GM23338 (cell line): ENCODE data around the gene CSRNP3. TPM values are rescaled to one million over a fixed set of nuclear protein-coding genes. Genes with fewer than 3 reads are reported as not detected.
A peak's percentile ranks its signal among the peaks of the same experiment; 100 is the strongest.

Source experiments
- ATAC-seq: fragments of 200-7000 bp; cut with Tn5 transposase; 3 replicates; pipeline ENCODE4 v1.9.1; 2020
- DNase-seq: peaks from one replicate; pipeline ENCODE4 v3.0.0-alpha.2; 2015; ENCODE audit warnings: low spot score
- H2AFZ ChIP-seq: fragments of 200-600 bp; sonication (generic); 2 replicates; pipeline ENCODE4 v1.8.0; 2016; ENCODE audit warnings: antibody characterized with exemption, mild to moderate bottlenecking, moderate library complexity
- H3F3A ChIP-seq: fragments of 200-600 bp; sonication (generic); replicated peaks from 2 replicates; pipeline ENCODE4 v1.8.0; 2017; ENCODE audit warnings: antibody characterized with exemption, mixed run types, low read depth
- H3K27ac ChIP-seq: fragments of 200-600 bp; sonication (generic); 2 replicates; pipeline ENCODE4 v1.6.1; 2016; ENCODE audit warnings: low read depth
- H3K27me3 ChIP-seq: fragments of 200-600 bp; sonication (generic); 2 replicates; pipeline ENCODE4 v1.8.0; 2016; ENCODE audit warnings: mild to moderate bottlenecking, mixed run types, moderate library complexity; ENCODE audit not compliant: insufficient read depth
- H3K36me3 ChIP-seq: fragments of 200-600 bp; sonication (generic); 2 replicates; pipeline ENCODE4 v1.8.0; 2016; ENCODE audit warnings: mild to moderate bottlenecking; ENCODE audit not compliant: insufficient read depth
- H3K4me1 ChIP-seq: fragments of 200-600 bp; sonication (generic); 2 replicates; pipeline ENCODE4 v1.8.0; 2016; ENCODE audit warnings: mild to moderate bottlenecking, moderate library complexity; ENCODE audit not compliant: insufficient read depth
- H3K4me2 ChIP-seq: fragments of 200-600 bp; sonication (generic); 2 replicates; pipeline ENCODE4 v1.7.1; 2017; ENCODE audit warnings: mixed run types
- H3K4me3 ChIP-seq: fragments of 200-600 bp; sonication (generic); 2 replicates; pipeline ENCODE4 v1.6.1; 2016; ENCODE audit warnings: mixed run types
- H3K79me2 ChIP-seq: fragments of 200-600 bp; sonication (generic); replicated peaks from 2 replicates; pipeline ENCODE4 v1.8.0; 2017; ENCODE audit warnings: mild to moderate bottlenecking; ENCODE audit not compliant: insufficient read depth
- H3K9me2 ChIP-seq: fragments of 200-600 bp; sonication (generic); 2 replicates; pipeline ENCODE4 v1.8.0; 2017; ENCODE audit not compliant: insufficient read depth
- H4K20me1 ChIP-seq: fragments of 200-600 bp; sonication (generic); replicated peaks from 2 replicates; pipeline ENCODE4 v1.8.0; 2017; ENCODE audit warnings: mild to moderate bottlenecking; ENCODE audit not compliant: insufficient read depth
- H3K27ac Mint-ChIP-seq: 2 replicates; pipeline ENCODE4 v1.8.0; 2020; ENCODE audit warnings: inconsistent platforms, mild to moderate bottlenecking, moderate library complexity, mixed read lengths
- H3K27me3 Mint-ChIP-seq: 3 replicates; pipeline ENCODE4 v1.8.0; 2022; ENCODE audit warnings: low read depth, mild to moderate bottlenecking, moderate library complexity, mixed read lengths, inconsistent platforms; ENCODE audit not compliant: insufficient read depth, poor library complexity
- H3K36me3 Mint-ChIP-seq: 3 replicates; pipeline ENCODE4 v1.8.0; 2021; ENCODE audit warnings: low read depth, mild to moderate bottlenecking, inconsistent platforms, moderate library complexity, mixed read lengths
- H3K4me1 Mint-ChIP-seq: 3 replicates; pipeline ENCODE4 v1.8.0; 2020; ENCODE audit warnings: mild to moderate bottlenecking, inconsistent platforms, mixed read lengths
- H3K4me3 Mint-ChIP-seq: 3 replicates; pipeline ENCODE4 v1.8.0; 2021; ENCODE audit warnings: moderate library complexity, mild to moderate bottlenecking, inconsistent platforms, mixed read lengths
- H3K9me3 Mint-ChIP-seq: 3 replicates; pipeline ENCODE4 v1.8.0; 2020; ENCODE audit warnings: moderate library complexity, mild to moderate bottlenecking, inconsistent platforms, mixed read lengths
- CREB1 ChIP-seq: fragments of 250-450 bp; sonication (Bioruptor Pico); IDR thresholded peaks from 2 replicates; pipeline ENCODE4 v1.5.0; 2020; ENCODE audit warnings: low read depth, mild to moderate bottlenecking, moderate library complexity
- ETS1 ChIP-seq: IDR thresholded peaks from 2 replicates; pipeline ENCODE4 v1.6.1; 2016; ENCODE audit warnings: antibody characterized with exemption
- EZH2 ChIP-seq: fragments of 200-600 bp; sonication (generic); IDR thresholded peaks from one replicate; pipeline ENCODE4 v1.8.0; 2017; ENCODE audit warnings: antibody characterized with exemption, mild to moderate bottlenecking, low read depth; ENCODE audit not compliant: unreplicated experiment
- EZH2phosphoT487 ChIP-seq: fragments of 200-600 bp; sonication (generic); IDR thresholded peaks from one replicate; pipeline ENCODE4 v1.8.1; 2018; ENCODE audit warnings: antibody characterized with exemption; ENCODE audit not compliant: unreplicated experiment
- JUNB ChIP-seq: IDR thresholded peaks from one replicate; pipeline ENCODE4 v1.6.1; 2016; ENCODE audit warnings: antibody characterized with exemption; ENCODE audit not compliant: unreplicated experiment
- NANOG ChIP-seq: IDR thresholded peaks from 2 replicates; pipeline ENCODE4 v1.6.1; 2016; ENCODE audit warnings: antibody characterized with exemption, borderline replicate concordance
- POLR2AphosphoS5 ChIP-seq: IDR thresholded peaks from 2 replicates; pipeline ENCODE4 v1.6.1; 2016; ENCODE audit warnings: antibody characterized with exemption, low read depth
- STAT1 ChIP-seq: IDR thresholded peaks from one replicate; pipeline ENCODE4 v1.6.1; 2016; ENCODE audit warnings: antibody characterized with exemption; ENCODE audit not compliant: unreplicated experiment
- ZNF114 ChIP-seq: fragments of 250-450 bp; sonication (Bioruptor Pico); IDR thresholded peaks from 2 replicates; pipeline ENCODE4 v1.5.0; 2020; ENCODE audit warnings: mild to moderate bottlenecking, moderate library complexity
- ZNF331 ChIP-seq: fragments of 250-450 bp; sonication (Bioruptor Pico); IDR thresholded peaks from 2 replicates; pipeline ENCODE4 v1.5.0; 2020; ENCODE audit warnings: low read depth, mild to moderate bottlenecking, moderate library complexity
- ZNF462 ChIP-seq: fragments of 250-450 bp; sonication (Bioruptor Pico); IDR thresholded peaks from 2 replicates; pipeline ENCODE4 v1.5.0; 2020; ENCODE audit warnings: mild to moderate bottlenecking, moderate library complexity
- polyA plus RNA-seq: library from polyadenylated mRNA; unstranded; fragments of >200 nt; fragmentation: Nextera tagmentation; extraction: Ambion mirVana; gene quantifications from 2 replicates; pipeline ENCODE4 v1.2.1, GENCODE V29; 2016
- total RNA-seq: library from RNA; depleted of rRNA; stranded (reverse); fragments of >200 nt; shearing (Covaris generic); gene quantifications from 2 replicates; pipeline ENCODE4 v1.2.3, GENCODE V29; 2014
- TF ChIP-seq, protein P1 (sequence below), 2 experiments: fragments of 200-600 bp in 1 of 2; sonication (generic) in 1 of 2; conservative IDR thresholded peaks; 2 replicates each; pipeline versions ENCODE4 v1.5.1 to v1.6.1; 2016 to 2017; ENCODE audit warnings: antibody characterized with exemption in 2 of 2, low read depth in 2 of 2, mild to moderate bottlenecking in 2 of 2, moderate library complexity in 1 of 2
- TF ChIP-seq, protein P2 (sequence below): IDR thresholded peaks from one replicate; pipeline ENCODE4 v1.6.1; 2018; ENCODE audit warnings: antibody characterized with exemption; ENCODE audit not compliant: unreplicated experiment

The CSRNP3 gene
- total and polyA plus RNA-seq, 2 experiments from 2014 or later: 3.8 to 6.8 TPM

- Histone ChIP-seq H3K27ac (no peak overlapping the region), H3K4me2 (peak overlapping the region; percentile 13; the same call in 1 of the 2 replicates), H4K20me1 (no peaks in the 10 kb centered on the region), H3K4me3 (no peak overlapping the region), H2AFZ (no peak overlapping the region), H3K9me2 (no peaks in the 10 kb centered on the region), H3K36me3 (no peaks in the 10 kb centered on the region), H3F3A (no peaks in the 10 kb centered on the region), H3K79me2 (no peaks in the 10 kb centered on the region), H3K27me3 (no peaks in the 10 kb centered on the region), H3K4me1 (peaks cover 32% of the 10 kb centered on the region)
- H3K36me3 Mint-ChIP-seq: no peaks in the 10 kb centered on the region
- peaks cover 24% of the 10 kb centered on the region for H3K4me1 Mint-ChIP-seq
- H3K27me3 Mint-ChIP-seq: peaks cover 4% of the 10 kb centered on the region
- no peak overlapping the region for H3K27ac Mint-ChIP-seq
- TF ChIP-seq ZNF114 (CRISPR knock-in tag): no peak
- TF ChIP-seq, protein P1, sequence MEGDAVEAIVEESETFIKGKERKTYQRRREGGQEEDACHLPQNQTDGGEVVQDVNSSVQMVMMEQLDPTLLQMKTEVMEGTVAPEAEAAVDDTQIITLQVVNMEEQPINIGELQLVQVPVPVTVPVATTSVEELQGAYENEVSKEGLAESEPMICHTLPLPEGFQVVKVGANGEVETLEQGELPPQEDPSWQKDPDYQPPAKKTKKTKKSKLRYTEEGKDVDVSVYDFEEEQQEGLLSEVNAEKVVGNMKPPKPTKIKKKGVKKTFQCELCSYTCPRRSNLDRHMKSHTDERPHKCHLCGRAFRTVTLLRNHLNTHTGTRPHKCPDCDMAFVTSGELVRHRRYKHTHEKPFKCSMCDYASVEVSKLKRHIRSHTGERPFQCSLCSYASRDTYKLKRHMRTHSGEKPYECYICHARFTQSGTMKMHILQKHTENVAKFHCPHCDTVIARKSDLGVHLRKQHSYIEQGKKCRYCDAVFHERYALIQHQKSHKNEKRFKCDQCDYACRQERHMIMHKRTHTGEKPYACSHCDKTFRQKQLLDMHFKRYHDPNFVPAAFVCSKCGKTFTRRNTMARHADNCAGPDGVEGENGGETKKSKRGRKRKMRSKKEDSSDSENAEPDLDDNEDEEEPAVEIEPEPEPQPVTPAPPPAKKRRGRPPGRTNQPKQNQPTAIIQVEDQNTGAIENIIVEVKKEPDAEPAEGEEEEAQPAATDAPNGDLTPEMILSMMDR (conservative IDR thresholded peaks at IDR 0.05; ENCODE audit: low read depth in 2 of 2): no peak
- TF ChIP-seq JUNB: no peak
- no peak for TF ChIP-seq ETS1
- no peak for TF ChIP-seq EZH2
- no peak for TF ChIP-seq EZH2phosphoT487
- TF ChIP-seq POLR2AphosphoS5: no peak
- no peak for TF ChIP-seq ZNF331 (CRISPR knock-in tag)
- TF ChIP-seq, protein P2, sequence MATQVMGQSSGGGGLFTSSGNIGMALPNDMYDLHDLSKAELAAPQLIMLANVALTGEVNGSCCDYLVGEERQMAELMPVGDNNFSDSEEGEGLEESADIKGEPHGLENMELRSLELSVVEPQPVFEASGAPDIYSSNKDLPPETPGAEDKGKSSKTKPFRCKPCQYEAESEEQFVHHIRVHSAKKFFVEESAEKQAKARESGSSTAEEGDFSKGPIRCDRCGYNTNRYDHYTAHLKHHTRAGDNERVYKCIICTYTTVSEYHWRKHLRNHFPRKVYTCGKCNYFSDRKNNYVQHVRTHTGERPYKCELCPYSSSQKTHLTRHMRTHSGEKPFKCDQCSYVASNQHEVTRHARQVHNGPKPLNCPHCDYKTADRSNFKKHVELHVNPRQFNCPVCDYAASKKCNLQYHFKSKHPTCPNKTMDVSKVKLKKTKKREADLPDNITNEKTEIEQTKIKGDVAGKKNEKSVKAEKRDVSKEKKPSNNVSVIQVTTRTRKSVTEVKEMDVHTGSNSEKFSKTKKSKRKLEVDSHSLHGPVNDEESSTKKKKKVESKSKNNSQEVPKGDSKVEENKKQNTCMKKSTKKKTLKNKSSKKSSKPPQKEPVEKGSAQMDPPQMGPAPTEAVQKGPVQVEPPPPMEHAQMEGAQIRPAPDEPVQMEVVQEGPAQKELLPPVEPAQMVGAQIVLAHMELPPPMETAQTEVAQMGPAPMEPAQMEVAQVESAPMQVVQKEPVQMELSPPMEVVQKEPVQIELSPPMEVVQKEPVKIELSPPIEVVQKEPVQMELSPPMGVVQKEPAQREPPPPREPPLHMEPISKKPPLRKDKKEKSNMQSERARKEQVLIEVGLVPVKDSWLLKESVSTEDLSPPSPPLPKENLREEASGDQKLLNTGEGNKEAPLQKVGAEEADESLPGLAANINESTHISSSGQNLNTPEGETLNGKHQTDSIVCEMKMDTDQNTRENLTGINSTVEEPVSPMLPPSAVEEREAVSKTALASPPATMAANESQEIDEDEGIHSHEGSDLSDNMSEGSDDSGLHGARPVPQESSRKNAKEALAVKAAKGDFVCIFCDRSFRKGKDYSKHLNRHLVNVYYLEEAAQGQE: no peak
- no peak for TF ChIP-seq CREB1 (CRISPR knock-in tag)
- no peak for TF ChIP-seq STAT1
- no peak for TF ChIP-seq NANOG
- TF ChIP-seq ZNF462: no peak
- H3K4me3 Mint-ChIP-seq: no peak overlapping the region
- H3K9me3 Mint-ChIP-seq: no peaks in the 10 kb centered on the region
- ATAC-seq (no peak), DNase-seq (peak; percentile 42)
Observed at GRCh38 chr2:165435611-165436010, 33.9 kb upstream of the CSRNP3 start.
